Renal pelvis (tissue), 4 donors: ENCODE results near the gene COL27A1. TPM values are rescaled to one million over a fixed set of nuclear protein-coding genes. Genes with fewer than 3 reads are reported as not detected.

ENCODE experiments used
- DNase-seq: peaks from one replicate; pipeline ENCODE4 v3.0.0-alpha.2; 2013
- polyA plus RNA-seq, 3 donors: library from polyadenylated mRNA; unstranded; fragments of 120-200 nt; gene quantifications; one replicate each; pipeline ENCODE4 v1.2.1, GENCODE V29; 2013; ENCODE audit not compliant: insufficient read length in 3 of 3

COL27A1 gene
- polyA plus RNA-seq, 3 donors, result 31.8 to 51.5 (median 43.2) TPM

DNA sequence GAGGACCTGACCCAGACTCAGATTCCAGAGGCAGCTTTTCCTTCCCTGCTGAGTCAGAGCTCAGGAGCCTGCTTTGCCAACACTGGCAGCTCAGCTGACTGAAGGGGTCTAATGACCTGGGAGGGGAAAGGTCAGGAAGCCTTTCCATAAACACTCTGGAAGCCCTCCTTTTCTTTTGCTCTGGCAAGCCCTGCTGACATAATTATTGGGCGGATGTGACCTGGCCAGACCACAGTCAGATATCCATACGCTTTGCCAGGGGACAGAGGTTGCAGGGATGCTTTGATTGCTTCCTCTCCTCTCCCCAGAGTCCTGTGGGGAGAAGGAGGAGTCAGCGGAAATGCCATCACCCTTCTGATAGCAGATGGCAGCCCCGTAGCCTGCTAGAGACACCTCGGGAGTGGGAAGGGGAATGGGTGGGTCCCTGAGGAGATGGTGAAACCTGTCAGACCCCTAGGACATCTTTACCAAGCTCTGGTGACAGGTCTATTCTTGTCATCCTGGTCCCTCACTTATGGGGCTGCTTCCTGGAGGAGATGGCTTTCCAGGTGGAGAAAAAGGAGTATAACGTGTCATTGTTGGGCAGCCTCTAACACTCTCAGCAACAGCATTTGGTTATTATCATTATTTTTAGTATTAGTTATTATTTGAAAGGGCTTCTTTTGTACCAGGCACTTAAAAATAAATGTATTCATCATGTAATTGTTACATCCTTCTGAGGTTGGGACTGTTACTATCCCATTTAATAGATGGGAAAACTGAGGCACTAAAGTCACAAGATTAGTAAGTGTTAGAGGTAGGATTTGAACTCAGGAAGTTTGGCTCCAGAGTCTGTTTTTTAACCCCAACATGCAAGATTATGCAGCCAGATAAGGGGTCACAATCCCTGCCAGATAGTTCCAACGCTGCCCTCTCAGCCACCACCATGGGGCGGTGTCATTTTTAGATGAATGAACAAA, 11.6 kb downstream of the COL27A1 start:
- no peak for DNase-seq

- DNase-seq, result no peak
Observed at GRCh38 chr9:114167591-114168091, 12.3 kb downstream of the COL27A1 start.

DNA sequence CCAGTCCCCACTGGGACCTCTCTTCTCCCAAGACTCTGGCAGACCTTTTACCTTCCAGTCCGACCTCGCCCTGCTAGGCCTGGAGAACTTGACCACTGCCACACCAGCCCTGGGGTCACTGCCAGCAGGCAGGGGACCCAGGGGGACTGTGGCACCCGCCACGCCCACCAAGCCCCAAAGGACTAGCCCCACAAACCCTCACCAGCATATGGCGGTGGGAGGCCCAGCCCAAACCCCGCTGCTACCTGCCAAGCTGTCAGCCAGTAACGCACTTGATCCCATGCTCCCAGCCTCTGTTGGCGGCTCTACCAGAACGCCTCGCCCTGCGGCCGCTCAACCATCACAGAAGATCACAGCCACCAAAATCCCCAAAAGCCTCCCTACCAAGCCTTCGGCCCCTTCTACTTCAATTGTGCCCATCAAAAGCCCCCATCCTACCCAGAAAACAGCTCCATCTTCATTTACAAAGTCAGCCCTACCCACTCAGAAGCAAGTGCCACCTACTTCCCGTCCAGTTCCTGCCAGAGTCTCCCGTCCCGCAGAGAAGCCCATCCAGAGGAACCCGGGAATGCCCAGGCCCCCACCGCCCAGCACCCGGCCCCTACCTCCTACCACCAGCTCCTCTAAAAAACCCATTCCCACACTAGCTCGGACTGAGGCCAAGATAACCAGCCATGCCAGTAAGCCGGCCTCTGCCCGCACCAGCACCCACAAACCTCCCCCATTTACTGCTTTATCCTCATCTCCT, 13.1 kb downstream of the COL27A1 start:
- no peak for DNase-seq

DNA sequence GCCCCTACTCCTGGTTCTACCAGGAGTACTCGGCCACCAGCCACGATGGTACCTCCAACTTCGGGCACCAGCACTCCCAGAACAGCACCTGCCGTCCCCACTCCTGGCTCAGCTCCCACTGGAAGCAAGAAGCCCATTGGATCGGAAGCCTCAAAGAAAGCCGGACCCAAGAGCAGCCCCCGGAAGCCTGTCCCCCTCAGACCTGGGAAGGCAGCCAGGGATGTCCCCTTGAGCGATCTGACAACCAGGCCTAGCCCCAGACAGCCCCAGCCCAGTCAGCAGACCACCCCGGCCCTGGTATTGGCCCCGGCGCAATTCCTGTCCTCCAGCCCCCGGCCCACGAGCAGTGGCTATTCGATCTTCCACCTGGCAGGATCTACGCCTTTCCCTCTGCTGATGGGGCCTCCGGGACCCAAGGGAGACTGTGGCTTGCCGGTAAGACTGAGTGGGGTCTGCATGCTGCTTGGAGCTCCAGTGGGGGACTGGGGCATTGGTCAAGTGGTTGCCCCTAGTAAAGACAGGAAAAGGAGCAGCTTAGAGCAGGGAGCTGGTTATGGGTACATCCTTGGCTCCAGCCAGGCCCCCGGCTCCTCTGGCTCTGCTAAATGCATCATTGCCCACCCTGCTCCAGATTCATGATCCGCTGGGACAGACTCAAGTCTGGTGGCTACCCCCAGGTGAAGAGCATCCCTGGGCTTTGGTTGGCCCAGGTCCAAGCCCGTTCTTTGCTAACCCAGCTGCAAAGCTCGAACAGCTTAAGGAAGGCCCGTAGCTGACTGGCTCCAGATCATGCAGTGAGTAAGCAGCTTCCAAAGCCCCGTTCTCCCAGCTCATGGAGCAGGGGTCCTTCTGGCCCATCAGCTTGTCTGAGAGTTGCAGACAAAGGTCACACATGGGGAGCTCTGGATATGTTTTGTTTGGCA, 14.0 kb downstream of the COL27A1 start:
- DNase-seq, result no peak

- DNase-seq, result no peak
Observed at GRCh38 chr9:114169952-114170770, 14.8 kb downstream of the COL27A1 start.

DNA sequence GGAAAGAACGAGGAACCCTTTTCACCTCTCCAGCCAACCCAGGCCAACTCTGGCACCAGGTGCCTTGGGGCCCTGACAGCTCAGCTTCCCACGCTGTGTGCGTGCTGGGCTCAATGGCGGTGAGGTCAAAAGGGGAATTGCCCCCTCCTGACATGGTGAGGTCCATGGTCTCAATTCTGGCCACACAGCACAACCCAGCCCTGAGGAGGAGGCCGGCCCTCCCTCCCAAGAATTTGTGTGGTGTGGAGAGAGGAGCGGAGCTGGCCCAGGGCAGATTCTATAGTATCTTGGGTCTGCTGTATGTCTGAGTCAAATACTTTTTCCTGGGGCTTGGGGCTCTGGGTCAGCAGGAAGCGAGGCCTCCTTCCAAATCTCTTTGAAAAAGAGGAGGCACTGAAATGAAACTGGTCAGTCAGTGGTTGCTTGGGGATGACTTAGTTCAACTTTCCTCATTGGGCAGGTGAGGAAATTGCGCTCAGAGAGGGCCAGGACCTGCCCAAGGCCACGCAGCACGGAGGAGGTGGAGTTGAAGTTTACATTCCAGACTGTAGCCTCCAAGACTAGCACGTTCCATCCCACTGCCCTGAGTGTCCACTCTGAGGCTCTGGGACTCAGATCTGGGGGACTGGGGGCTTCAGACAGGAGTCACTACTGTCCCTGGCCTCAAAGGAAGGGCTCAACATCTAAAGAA, 15.6 kb downstream of the COL27A1 start:
- DNase-seq, result no peak

GRCh38 chr9:114171500-114171899, 16.2 kb downstream of the COL27A1 start:
- DNase-seq, result no peak

- DNase-seq, result no peak
Observed at GRCh38 chr9:114172981-114173833, 17.9 kb downstream of the COL27A1 start.

- DNase-seq, result no peak
Observed at GRCh38 chr9:114174557-114174875, 19.2 kb downstream of the COL27A1 start.

DNA sequence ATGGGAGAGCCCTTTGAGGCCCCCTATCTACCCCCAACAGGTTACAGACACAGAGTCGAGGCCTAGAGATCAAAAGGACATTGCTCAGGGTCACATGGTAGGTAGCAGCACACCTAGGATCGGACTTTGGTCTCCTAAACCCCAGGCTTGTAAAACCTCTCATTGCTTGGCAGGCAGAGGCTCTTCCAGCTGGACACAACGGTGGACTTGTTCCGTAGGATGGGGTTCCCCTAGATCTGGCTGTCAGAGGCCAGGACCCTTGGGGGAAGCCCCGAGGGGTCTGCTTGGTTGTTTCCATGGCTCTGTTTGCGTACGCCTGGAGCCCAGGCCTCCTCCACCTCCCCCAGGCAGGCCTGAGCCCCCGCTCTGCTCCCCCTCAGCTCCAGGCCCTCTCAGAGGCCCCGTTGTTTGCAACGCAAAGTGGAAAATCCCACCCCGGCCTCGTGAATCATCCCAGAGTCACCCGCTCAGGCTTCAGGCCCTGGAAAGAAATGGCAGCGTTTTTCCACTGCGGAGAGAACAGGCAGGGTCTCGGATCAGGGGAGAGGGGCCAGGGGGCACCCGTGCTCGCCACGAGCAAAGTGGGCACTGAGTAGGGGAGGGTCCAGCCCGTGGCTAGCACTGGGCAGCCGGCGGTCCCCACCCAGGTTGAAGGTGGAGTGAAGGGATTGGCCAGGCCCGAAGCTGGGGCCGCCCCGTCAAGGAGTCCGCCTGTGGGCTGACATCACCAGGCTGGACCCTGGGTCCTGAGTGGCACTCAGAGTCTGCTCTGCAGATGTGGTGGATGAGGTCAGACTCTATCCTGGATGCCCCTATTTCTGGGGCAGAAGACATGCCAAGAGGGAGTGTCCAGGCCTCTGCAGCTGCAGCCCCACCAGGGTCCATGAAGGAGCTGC, 19.8 kb downstream of the COL27A1 start:
- no peak for DNase-seq

DNA sequence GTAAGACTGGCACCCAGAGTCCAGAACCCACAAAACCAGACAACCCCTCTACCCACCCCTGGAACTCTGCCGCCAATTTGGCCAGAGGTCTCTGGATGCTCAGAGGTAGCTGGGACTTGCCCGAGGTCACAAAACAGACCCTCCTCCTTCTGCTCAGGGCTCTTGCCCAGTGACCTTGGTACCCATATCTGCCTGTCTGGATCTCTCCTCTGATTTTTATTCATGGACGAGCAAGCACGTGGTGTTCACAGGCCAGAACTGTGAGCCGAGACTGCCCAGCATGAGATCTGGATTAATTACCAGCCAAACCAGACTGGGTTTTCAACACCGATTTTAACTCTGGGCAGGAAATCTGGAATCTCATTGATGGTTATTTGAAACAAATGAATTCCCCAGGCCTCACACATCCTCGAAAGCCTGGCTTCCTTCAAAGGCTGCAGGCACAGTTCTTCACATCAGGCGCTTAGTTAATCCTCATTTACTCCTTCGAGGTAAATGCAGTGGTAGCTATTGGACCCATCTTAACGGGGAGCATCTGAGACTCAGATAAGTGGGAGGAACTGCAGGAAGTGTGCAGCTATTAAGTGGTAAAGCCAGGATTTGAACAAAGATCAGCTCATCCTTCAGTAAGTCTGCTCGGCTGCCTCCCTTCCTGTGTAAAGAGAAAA, 21.4 kb downstream of the COL27A1 start:
- no peak for DNase-seq

DNA sequence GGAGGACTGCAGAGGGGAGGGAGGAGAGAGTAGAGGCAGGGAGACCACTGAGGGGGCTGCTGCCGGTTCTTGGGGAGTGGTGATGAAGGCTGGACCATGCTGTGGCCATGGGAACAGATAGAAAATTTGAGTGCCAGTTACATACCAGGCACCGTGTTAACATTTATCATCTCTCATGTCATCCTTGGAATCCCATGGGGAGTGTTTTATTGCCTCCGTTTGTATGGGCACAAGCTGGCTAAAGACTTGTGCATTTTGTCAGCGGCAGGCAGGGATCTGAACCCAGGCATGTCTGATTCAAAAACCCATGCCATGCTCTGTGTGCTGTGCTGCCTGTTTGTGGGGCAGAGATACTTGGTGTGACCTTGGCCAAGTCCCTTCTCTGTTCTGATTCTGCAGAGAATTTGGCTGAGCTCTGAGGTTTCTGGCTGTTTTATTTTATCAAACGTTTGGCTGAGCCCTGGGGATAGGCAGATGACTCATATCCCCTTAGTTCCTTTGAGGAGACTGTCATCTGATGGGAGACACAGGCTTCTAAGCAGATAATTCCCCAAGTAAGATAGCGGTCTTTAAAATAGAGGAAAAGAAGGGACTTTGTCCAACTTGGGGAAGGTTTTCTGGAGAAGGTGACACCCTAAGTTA, 22.2 kb downstream of the COL27A1 start:
- DNase-seq, result no peak

DNA sequence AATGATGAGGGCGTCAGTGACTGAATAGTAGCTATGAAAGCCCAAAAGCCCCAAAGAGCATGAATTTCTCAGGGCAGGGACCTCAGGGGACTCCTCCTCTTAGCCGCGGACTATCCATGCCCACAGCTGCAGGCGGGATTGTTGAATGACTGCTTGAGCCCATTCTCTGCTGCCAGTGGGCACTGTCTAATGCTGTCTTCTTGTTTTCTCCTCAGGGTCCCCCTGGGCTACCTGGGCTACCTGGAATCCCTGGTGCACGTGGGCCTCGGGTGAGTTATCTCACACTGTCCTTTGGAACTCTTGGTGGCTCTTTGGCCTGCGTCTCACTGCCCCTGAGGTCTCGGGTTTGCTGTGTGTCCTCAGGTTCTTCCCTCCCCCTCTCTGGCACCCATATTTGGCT, 22.7 kb downstream of the COL27A1 start:
- DNase-seq, result no peak

GRCh38 chr9:114178756-114179450, 23.6 kb downstream of the COL27A1 start:
- DNase-seq, result no peak

- no peak for DNase-seq
Observed at GRCh38 chr9:114179516-114179915, 24.2 kb downstream of the COL27A1 start.
